Gastrocnemius medialis (tissue), 4 donors: Measurements from ENCODE around the gene IAH1.

Source experiments
- POLR2A ChIP-seq, 2 donors: fragments of 450-650 bp; IDR thresholded peaks; one replicate each; pipeline ENCODE4 v1.6.1; 2017; ENCODE audit warnings: antibody characterized with exemption in 2 of 2, mild to moderate bottlenecking in 2 of 2, moderate library complexity in 2 of 2
- TF ChIP-seq, protein P1 (sequence below), 5 experiments: fragments of 450-650 bp in 3 of 5; fragments of 200-600 bp in 2 of 5; sonication (generic) in 2 of 5; IDR thresholded peaks in 4 of 5; conservative IDR thresholded peaks in 1 of 5; 1 replicate in 4 of 5; 2 replicates in 1 of 5; pipeline ENCODE4 v1.5.1; 2016 to 2019; ENCODE audit warnings: antibody characterized with exemption in 5 of 5, mild to moderate bottlenecking in 3 of 5, moderate library complexity in 3 of 5

DNA sequence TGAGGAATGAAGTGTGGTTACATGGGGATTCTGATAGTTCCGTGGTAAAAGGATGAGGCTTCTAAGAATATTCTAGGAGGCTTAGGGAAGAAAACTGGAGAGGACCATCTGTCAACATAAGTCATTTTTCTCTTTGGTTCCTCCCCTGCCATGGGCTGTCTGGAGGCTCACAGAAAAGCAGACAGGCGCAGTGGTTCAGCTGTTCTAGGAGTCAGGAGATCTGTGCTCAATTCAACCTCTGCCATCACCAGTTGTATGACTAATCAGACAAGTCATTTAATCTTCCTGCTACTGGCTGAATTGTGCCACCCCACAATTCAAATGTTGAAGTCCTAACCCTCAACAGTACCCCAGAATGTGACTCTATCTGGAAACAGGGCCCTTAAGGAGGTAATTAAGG, 44.9 kb downstream of the IAH1 start:
- TF ChIP-seq, protein P1, sequence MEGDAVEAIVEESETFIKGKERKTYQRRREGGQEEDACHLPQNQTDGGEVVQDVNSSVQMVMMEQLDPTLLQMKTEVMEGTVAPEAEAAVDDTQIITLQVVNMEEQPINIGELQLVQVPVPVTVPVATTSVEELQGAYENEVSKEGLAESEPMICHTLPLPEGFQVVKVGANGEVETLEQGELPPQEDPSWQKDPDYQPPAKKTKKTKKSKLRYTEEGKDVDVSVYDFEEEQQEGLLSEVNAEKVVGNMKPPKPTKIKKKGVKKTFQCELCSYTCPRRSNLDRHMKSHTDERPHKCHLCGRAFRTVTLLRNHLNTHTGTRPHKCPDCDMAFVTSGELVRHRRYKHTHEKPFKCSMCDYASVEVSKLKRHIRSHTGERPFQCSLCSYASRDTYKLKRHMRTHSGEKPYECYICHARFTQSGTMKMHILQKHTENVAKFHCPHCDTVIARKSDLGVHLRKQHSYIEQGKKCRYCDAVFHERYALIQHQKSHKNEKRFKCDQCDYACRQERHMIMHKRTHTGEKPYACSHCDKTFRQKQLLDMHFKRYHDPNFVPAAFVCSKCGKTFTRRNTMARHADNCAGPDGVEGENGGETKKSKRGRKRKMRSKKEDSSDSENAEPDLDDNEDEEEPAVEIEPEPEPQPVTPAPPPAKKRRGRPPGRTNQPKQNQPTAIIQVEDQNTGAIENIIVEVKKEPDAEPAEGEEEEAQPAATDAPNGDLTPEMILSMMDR (IDR thresholded peaks at IDR 0.05 in 4 of 5, conservative IDR thresholded peaks at IDR 0.05 in 1 of 5), result no peak
- no peak for TF ChIP-seq POLR2A (IDR thresholded peaks at IDR 0.05)
